Left ventricle myocardium inferior (tissue), 1 donor: Measurements from ENCODE around the gene ARHGEF6. TPM values are rescaled to one million over a fixed set of nuclear protein-coding genes. Genes with fewer than 3 reads are reported as not detected.

Experiments used
- DNase-seq: peaks from one replicate; pipeline ENCODE4 v3.0.0-alpha.2; 2020
- H3K27ac ChIP-seq: fragments of 200-600 bp; replicated peaks from 2 replicates; pipeline ENCODE4 v1.8.0; 2021
- H3K27me3 ChIP-seq: fragments of 200-600 bp; 2 replicates; pipeline ENCODE4 v1.8.0; 2021; ENCODE audit warnings: low read depth
- H3K36me3 ChIP-seq: fragments of 200-600 bp; 2 replicates; pipeline ENCODE4 v1.8.0; 2021
- H3K4me1 ChIP-seq: fragments of 200-600 bp; 2 replicates; pipeline ENCODE4 v1.8.0; 2021
- H3K4me3 ChIP-seq: fragments of 200-600 bp; 2 replicates; pipeline ENCODE4 v1.8.0; 2021; ENCODE audit warnings: mild to moderate bottlenecking, moderate library complexity
- H3K9me3 ChIP-seq: fragments of 200-600 bp; replicated peaks from 2 replicates; pipeline ENCODE4 v1.8.0; 2021
- CTCF ChIP-seq: fragments of 200-600 bp; IDR thresholded peaks from 2 replicates; pipeline ENCODE4 v1.8.0; 2021; ENCODE audit warnings: antibody characterized with exemption, mild to moderate bottlenecking, borderline replicate concordance
- intact Hi-C: fragments of 100-400 bp; cut with micrococcal nuclease; formaldehyde crosslinking; loops from one replicate; pipeline ENCODE4 v1.11.0; 2022
- total RNA-seq: library from RNA; stranded (reverse); fragmentation: NEBNext Ultra II Directional; extraction: Animal tissue kit (Norgen Biotek cat#: 25700); gene quantifications from one replicate; pipeline ENCODE4 v1.2.1, GENCODE V29; 2021
- donor health status: DM: no; HTN: yes; CAD: no; lungs with severe emphysema.

ARHGEF6 gene
- total RNA-seq, 1 donor from 2014 or later, result 54.9 TPM

- peaks cover 12% of the 10 kb centered on the region for H3K9me3 ChIP-seq
- no peak for TF ChIP-seq CTCF
- H3K4me3 ChIP-seq, result no peak overlapping the region
- intact Hi-C loops, result no loop called here
- no peaks in the 10 kb centered on the region for H3K27me3 ChIP-seq
- no peaks in the 10 kb centered on the region for H3K4me1 ChIP-seq
- DNase-seq, result no peak
- H3K27ac ChIP-seq, result no peak overlapping the region
- peaks cover 30% of the 10 kb centered on the region for H3K36me3 ChIP-seq
Observed at GRCh38 chrX:136662104-136662503, 118.6 kb downstream of the ARHGEF6 start.

GRCh38 chrX:136660896-136661295 lies 119.8 kb downstream of the ARHGEF6 start:
- Histone ChIP-seq H3K36me3 (peaks cover 18% of the 10 kb centered on the region), H3K4me1 (no peaks in the 10 kb centered on the region), H3K4me3 (no peak overlapping the region), H3K27ac (no peak overlapping the region), H3K9me3 (peaks cover 12% of the 10 kb centered on the region), H3K27me3 (no peaks in the 10 kb centered on the region)
- intact Hi-C loops, result no loop called here
- no peak for TF ChIP-seq CTCF
- DNase-seq, result no peak

GRCh38 chrX:136659174-136659573 lies 121.6 kb downstream of the ARHGEF6 start:
- Histone ChIP-seq H3K36me3 (peaks cover 1% of the 10 kb centered on the region), H3K27me3 (no peaks in the 10 kb centered on the region), H3K9me3 (no peaks in the 10 kb centered on the region), H3K27ac (no peak overlapping the region), H3K4me1 (no peaks in the 10 kb centered on the region), H3K4me3 (no peak overlapping the region)
- no peak for DNase-seq
- intact Hi-C loops, result no loop called here
- no peak for TF ChIP-seq CTCF

GRCh38 chrX:136658151-136658550 lies 122.6 kb downstream of the ARHGEF6 start:
- Histone ChIP-seq H3K27ac (no peak overlapping the region), H3K27me3 (no peaks in the 10 kb centered on the region), H3K4me3 (no peak overlapping the region), H3K9me3 (no peaks in the 10 kb centered on the region), H3K4me1 (no peaks in the 10 kb centered on the region), H3K36me3 (no peaks in the 10 kb centered on the region)
- TF ChIP-seq CTCF, result no peak
- no peak for DNase-seq
- intact Hi-C loops, result no loop called here

- TF ChIP-seq CTCF, result no peak
- Histone ChIP-seq H3K27ac (no peak overlapping the region), H3K4me3 (no peak overlapping the region), H3K9me3 (no peaks in the 10 kb centered on the region), H3K36me3 (no peaks in the 10 kb centered on the region), H3K27me3 (no peaks in the 10 kb centered on the region), H3K4me1 (no peaks in the 10 kb centered on the region)
- no peak for DNase-seq
- intact Hi-C loops, result no loop called here
Observed at GRCh38 chrX:136656361-136656964, 124.3 kb downstream of the ARHGEF6 start.
